ENCODE measurements around the gene RCAN2. TPM values are rescaled to one million over a fixed set of nuclear protein-coding genes. Genes with fewer than 3 reads are reported as not detected.

Gene RCAN2
- total RNA-seq, 2 experiments from 2014 or later: 0.57 to 0.91 TPM

DNA sequence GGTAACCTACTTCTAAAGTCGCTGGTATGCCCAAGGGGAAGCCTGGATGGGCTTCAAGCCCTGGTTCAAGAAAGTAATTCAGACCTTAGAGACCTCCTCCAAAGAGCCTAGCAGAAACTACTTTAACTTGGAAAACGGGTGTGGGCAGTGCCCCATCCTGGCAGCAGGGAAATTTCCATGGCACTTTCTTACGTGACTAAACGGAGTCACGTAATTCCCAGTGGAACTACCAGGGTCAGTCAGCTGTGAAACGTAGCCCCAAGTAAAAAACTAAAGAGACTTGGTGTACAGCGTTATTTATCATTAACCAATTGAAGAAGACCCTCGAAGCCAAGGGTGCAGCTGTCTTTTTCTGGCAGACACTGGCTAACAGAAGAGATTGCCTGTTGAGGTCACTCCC is 114.0 kb downstream of the RCAN2 start:
- DNase-seq: no peak
- ATAC-seq: no peak
- no peaks in the 10 kb centered on the region for H3K9me3 Mint-ChIP-seq (ENCODE audit: low read depth)
- intact Hi-C loops (cut with DNase I, micrococcal nuclease): no loop called here
- ChIA-PET POLR2A (no interaction called here), CTCF (no interaction called here)
- H3K4me1 Mint-ChIP-seq: no peaks in the 10 kb centered on the region
- peaks cover 5% of the 10 kb centered on the region for H3K27me3 Mint-ChIP-seq
- H3K27ac Mint-ChIP-seq: no peak overlapping the region
- H3K4me3 Mint-ChIP-seq: no peak overlapping the region
- no peaks in the 10 kb centered on the region for H3K36me3 Mint-ChIP-seq (ENCODE audit: low read depth)

DNA sequence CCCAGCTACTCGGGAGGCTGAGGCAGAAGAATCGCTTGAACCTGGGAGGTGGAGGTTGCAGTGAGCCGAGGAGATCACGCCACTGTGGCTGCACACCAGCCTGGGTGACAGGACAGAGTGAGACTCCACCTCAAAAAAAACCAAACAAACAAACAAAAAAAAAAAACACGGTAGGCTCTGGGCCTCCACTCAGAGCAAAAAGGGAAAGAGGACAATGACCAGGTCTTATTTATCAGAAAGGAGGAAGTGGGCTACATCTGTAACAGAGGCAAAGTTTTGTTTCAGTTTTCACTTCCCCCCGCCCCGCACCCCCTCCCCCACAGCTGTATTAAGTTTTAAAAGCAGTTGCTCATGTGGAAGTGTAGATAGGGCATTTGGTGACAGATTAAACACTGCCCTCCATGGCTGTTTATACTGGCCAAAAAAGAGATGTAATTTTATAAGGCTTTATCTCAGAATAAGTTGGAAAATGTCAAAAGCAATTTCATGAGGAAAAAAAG is 114.6 kb downstream of the RCAN2 start:
- Mint-ChIP-seq H3K27me3 (peaks cover 5% of the 10 kb centered on the region), H3K9me3 (ENCODE audit: low read depth) (no peaks in the 10 kb centered on the region), H3K36me3 (ENCODE audit: low read depth) (no peaks in the 10 kb centered on the region), H3K4me3 (no peak overlapping the region), H3K4me1 (no peaks in the 10 kb centered on the region), H3K27ac (no peak overlapping the region)
- ChIA-PET CTCF (no interaction called here), POLR2A (no interaction called here)
- DNase-seq (no peak), ATAC-seq (no peak)
- intact Hi-C loops (cut with DNase I, micrococcal nuclease): no loop called here

DNA sequence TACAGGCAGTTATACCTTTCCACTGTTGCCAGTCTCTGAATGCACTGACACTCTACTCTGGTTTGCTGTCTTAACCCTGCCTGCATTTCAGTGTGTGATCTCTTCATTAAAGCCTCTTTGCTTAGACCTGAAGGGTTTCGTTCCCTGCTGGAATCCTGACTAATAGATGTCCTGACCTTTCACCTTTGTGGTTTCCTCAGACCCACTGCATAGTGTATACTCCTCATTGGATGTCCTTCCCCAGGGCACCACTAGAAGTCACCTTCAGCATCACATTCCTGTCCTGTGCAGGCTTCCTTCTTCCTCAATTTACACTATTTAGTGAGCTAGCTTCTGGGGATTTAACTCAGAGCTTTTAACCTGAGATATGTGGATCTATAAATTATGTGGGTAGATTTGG is 120.6 kb downstream of the RCAN2 start:
- intact Hi-C loops (cut with DNase I, micrococcal nuclease): no loop called here
- ChIA-PET POLR2A (no interaction called here), CTCF (interaction anchor here (0.6 kb wide), 1 partner anchor 522 kb away, joined by 4 read pairs; no protein-coding TSS in a partner anchor)
- Mint-ChIP-seq H3K27ac (no peak overlapping the region), H3K4me1 (no peaks in the 10 kb centered on the region), H3K27me3 (peaks cover 3% of the 10 kb centered on the region), H3K36me3 (ENCODE audit: low read depth) (no peaks in the 10 kb centered on the region), H3K4me3 (no peak overlapping the region), H3K9me3 (ENCODE audit: low read depth) (no peaks in the 10 kb centered on the region)
- ATAC-seq (no peak), DNase-seq (no peak)

DNA sequence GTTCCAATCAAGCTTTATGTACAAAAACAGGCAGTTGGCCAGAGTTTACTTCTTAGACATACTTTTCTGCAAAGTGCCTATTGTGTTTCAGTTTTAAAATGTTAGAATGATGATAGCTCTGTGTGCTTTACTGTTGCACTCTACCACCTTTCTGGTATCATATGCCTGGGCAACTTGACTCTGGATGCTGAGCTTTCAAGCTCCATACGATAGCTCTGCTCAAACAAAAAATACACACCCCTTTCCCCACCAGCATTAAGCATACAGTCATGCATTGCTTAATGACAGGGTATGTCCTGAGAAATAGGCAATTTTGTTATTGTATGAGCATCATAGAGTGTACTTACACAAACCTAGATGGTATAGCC is 123.1 kb downstream of the RCAN2 start:
- ATAC-seq (no peak), DNase-seq (no peak)
- Mint-ChIP-seq H3K27me3 (peaks cover under 1% of the 10 kb centered on the region), H3K4me1 (no peaks in the 10 kb centered on the region), H3K9me3 (ENCODE audit: low read depth) (no peaks in the 10 kb centered on the region), H3K27ac (no peak overlapping the region), H3K36me3 (ENCODE audit: low read depth) (no peaks in the 10 kb centered on the region), H3K4me3 (no peak overlapping the region)
- intact Hi-C loops (cut with DNase I, micrococcal nuclease): no loop called here
- POLR2A ChIA-PET: no interaction called here
- CTCF ChIA-PET: interaction anchor here (0.7 kb wide), 1 partner anchor 14 kb away, joined by 4 read pairs; no protein-coding TSS in a partner anchor

DNA sequence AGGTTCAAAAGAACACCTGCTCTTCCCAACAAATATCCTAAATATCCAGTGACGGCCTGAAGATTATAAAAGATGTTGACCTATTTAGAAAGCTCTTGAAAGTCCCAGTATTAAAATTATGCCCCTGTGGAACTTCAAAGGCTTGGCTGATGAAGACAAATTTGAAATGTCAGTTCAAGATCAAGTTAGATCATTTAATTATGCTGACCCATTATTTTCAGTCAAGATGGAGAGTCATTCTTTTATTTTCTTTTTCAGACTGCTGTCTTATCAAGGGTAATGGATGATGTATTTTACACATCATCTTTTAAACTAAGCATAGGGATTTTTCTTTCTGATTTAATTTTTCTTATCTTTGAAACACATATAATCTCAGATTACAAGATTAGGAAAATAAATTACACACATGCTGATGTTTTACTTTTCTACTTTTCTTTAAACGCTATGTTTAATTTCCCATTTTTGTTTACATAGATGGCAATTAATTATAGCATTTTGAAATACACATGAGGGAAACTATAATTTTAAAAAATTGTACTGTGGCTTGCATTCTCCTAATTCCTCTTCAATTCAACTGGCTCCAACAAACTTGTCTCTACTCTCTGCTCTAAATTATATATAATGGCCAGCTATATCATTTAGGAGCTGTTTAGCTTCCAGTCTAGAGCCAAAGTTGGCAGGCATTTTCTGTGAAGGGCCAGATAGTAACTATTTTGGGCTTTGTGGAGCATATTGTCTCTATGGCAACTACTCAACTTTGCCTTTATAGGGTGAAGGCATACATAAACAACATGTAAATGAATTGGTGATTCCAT is 123.7 kb downstream of the RCAN2 start:
- POLR2A ChIA-PET: no interaction called here
- CTCF ChIA-PET: interaction anchor here (0.7 kb wide), 1 partner anchor 13 kb away, joined by 4 read pairs; no protein-coding TSS in a partner anchor
- Mint-ChIP-seq H3K4me1 (no peaks in the 10 kb centered on the region), H3K36me3 (ENCODE audit: low read depth) (no peaks in the 10 kb centered on the region), H3K27ac (no peak overlapping the region), H3K9me3 (ENCODE audit: low read depth) (no peaks in the 10 kb centered on the region), H3K27me3 (peaks cover 2% of the 10 kb centered on the region), H3K4me3 (no peak overlapping the region)
- no peak for ATAC-seq
- DNase-seq: no peak
- intact Hi-C loops (cut with DNase I, micrococcal nuclease): no loop called here

DNA sequence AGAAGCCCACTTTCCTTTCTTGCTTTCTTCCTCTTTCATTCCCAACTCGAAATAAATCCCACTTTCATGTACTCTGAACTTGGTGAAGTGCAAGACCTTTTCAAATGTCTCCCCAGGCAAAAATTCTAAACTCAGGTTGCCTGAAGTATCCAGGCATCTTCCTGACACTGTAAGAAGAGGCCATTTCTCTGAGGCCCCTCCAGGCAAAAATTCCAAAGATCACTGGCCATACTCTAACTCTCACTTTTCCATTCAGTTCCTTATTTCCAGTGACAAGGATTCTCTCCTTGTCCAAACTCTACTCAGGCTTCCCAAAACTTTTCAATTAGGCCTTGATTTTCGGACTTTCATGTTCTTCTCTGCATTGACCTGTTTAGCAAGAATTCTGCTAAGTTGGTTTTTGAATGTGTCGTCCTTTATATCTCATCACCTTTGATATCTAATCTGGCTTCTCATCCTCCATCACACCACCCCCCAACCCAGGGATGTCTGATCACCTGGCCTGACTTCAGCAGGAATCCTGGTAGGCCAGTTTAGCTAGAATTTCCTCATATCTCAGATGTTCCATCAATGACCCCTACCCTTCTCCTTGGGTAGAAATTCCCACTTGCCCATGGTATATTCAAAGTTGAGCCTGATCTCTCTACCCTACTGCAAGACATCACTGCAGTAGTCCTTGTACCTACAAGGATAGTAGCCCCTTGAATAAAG is 124.9 kb downstream of the RCAN2 start:
- ChIA-PET CTCF (no interaction called here), POLR2A (no interaction called here)
- no peak for ATAC-seq
- H3K4me1 Mint-ChIP-seq: no peaks in the 10 kb centered on the region
- peaks cover 2% of the 10 kb centered on the region for H3K27me3 Mint-ChIP-seq
- H3K27ac Mint-ChIP-seq: no peak overlapping the region
- H3K4me3 Mint-ChIP-seq: no peak overlapping the region
- intact Hi-C loops (cut with DNase I, micrococcal nuclease): no loop called here
- H3K9me3 Mint-ChIP-seq (ENCODE audit: low read depth): no peaks in the 10 kb centered on the region
- no peak for DNase-seq
- H3K36me3 Mint-ChIP-seq (ENCODE audit: low read depth): no peaks in the 10 kb centered on the region

DNA sequence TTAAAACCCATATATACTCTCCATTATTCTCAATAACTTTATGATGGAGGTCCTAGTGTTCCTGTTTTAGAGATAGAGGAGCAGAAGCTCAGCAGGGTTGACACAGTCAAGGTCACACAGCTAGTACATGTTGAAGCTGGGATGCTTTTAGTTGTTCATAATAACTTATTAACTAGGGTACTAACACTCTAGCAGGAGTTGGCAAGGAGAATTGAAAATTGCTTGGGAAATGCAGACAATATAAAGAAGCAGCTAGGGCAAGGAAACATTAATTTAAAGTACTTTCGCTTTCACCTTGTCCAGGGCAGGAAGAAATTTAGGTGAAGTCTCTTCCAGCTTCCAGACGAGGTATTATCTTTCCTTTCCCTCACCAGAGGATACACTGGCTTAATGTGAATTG is 133.7 kb downstream of the RCAN2 start:
- no peak for ATAC-seq
- Mint-ChIP-seq H3K27ac (no peak overlapping the region), H3K27me3 (peaks cover under 1% of the 10 kb centered on the region), H3K36me3 (ENCODE audit: low read depth) (no peaks in the 10 kb centered on the region), H3K4me3 (no peak overlapping the region), H3K4me1 (no peaks in the 10 kb centered on the region), H3K9me3 (ENCODE audit: low read depth) (no peaks in the 10 kb centered on the region)
- CTCF ChIA-PET: no interaction called here
- no peak for DNase-seq
- intact Hi-C loops (cut with DNase I, micrococcal nuclease): no loop called here
- POLR2A ChIA-PET: no interaction called here

DNA sequence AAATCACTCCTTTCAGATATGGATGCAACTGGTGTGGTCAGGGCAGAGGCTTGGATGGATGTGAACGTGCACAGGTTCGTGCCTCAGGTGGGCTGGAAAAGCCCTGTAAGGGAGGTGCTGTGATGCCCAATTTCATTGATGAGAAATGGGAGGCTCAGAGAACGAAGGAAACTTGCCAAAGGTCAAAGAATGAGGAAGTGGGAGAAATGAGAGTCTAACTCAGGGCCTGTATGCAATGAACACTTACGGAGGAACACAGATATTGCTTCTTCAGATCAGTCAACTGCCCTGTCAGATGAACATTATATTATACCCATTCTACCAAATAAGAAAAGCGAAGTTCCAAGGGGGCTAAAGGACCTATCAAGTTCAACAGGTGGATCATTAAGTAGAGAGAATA is 134.7 kb downstream of the RCAN2 start:
- intact Hi-C loops (cut with DNase I, micrococcal nuclease): no loop called here
- Mint-ChIP-seq H3K9me3 (ENCODE audit: low read depth) (no peaks in the 10 kb centered on the region), H3K4me1 (no peaks in the 10 kb centered on the region), H3K27me3 (peaks cover 2% of the 10 kb centered on the region), H3K4me3 (no peak overlapping the region), H3K27ac (no peak overlapping the region), H3K36me3 (ENCODE audit: low read depth) (no peaks in the 10 kb centered on the region)
- DNase-seq: no peak
- ChIA-PET CTCF (no interaction called here), POLR2A (no interaction called here)
- ATAC-seq: no peak

DNA sequence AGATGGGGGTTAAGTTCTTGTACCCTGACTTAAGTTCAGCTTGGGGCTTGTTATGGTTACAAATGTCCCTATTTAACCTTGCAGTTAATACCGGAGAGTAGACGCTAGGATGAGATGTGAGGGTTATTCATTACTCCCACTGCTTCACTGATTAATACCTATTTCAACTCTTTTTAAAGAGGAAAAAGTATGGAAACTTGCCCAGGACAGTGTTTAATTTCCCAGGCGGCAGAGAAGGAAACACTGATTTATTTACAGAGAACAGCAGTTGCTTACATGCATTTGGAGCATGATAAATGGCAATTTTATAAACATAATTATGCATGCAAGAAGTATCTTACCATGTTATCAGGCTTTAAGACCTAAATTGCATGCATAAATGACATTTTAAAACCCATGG is 137.7 kb downstream of the RCAN2 start:
- ChIA-PET CTCF (no interaction called here), POLR2A (no interaction called here)
- Mint-ChIP-seq H3K9me3 (ENCODE audit: low read depth) (no peaks in the 10 kb centered on the region), H3K36me3 (ENCODE audit: low read depth) (no peaks in the 10 kb centered on the region), H3K27me3 (peaks cover 8% of the 10 kb centered on the region), H3K4me1 (no peaks in the 10 kb centered on the region), H3K27ac (no peak overlapping the region), H3K4me3 (no peak overlapping the region)
- DNase-seq (no peak), ATAC-seq (no peak)
- intact Hi-C loops (cut with DNase I, micrococcal nuclease): no loop called here

DNA sequence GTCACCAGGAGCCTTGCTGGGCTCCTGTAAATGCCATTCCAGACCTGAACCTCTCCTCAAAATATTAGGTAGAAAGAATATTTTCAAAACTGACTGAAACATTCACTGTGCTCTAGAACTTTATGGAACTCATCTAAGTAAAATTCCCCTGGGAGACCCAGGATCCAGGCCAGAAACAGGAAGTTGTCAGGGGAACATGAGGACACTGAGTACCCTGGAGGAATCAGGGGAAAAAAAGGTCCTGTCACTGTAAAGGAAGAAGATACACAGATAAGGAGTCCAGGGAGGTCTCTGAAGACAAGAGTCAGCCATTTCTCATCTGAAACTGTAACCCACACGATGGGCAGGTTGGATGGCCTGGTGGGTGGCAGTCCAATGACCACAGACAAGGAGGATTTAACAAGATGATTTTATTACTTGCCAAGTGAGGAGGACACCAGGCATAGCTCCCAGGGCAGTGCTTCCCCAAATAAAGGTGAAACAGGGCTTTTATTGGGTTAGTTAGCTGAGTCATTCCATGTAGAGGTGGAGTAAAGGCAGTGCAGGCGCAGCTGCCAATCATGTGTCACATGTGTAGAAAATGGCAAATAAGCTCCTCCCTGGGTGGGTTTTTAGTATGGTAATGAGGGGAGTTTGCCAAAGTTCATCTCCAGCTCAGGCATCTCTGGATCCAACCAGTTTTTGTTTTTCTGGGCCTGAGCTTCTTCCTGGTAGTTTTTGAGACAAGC is 138.5 kb downstream of the RCAN2 start:
- Mint-ChIP-seq H3K27me3 (peaks cover 12% of the 10 kb centered on the region), H3K36me3 (ENCODE audit: low read depth) (no peaks in the 10 kb centered on the region), H3K4me1 (no peaks in the 10 kb centered on the region), H3K27ac (no peak overlapping the region), H3K4me3 (no peak overlapping the region), H3K9me3 (ENCODE audit: low read depth) (no peaks in the 10 kb centered on the region)
- POLR2A ChIA-PET: no interaction called here
- DNase-seq (no peak), ATAC-seq (peak; percentile 47)
- intact Hi-C loops (cut with DNase I, micrococcal nuclease): no loop called here
- CTCF ChIA-PET: no interaction called here

DNA sequence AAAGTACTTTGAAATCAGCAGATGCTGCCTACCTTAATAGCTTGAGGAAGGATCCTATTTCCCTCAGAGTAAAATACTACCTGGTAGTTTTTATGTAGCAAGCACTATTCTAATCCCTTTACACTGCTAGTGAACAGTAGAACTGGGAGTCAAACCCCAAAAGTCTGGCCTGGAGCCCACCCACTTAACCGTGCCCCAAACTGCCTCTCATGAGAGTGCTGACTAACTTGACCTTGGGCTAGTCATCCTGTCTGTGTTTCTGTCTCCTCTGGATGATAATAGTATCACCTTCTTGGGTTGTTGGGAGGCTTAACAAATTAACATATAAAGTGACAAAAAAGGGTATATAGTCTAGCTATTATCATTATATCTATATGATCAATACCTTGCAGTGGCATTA is 140.5 kb downstream of the RCAN2 start:
- H3K27ac Mint-ChIP-seq: no peak overlapping the region
- H3K4me3 Mint-ChIP-seq: no peak overlapping the region
- ATAC-seq (no peak), DNase-seq (no peak)
- ChIA-PET CTCF (interaction anchor here (0.9 to 1.2 kb wide), 2 partner anchors 10 to 260 kb away, joined by 3 read pairs; no protein-coding TSS in a partner anchor), POLR2A (no interaction called here)
- intact Hi-C loops (cut with DNase I, micrococcal nuclease): no loop called here
- no peaks in the 10 kb centered on the region for H3K36me3 Mint-ChIP-seq (ENCODE audit: low read depth)
- H3K27me3 Mint-ChIP-seq: peaks cover 12% of the 10 kb centered on the region
- H3K9me3 Mint-ChIP-seq (ENCODE audit: low read depth): no peaks in the 10 kb centered on the region
- no peaks in the 10 kb centered on the region for H3K4me1 Mint-ChIP-seq

DNA sequence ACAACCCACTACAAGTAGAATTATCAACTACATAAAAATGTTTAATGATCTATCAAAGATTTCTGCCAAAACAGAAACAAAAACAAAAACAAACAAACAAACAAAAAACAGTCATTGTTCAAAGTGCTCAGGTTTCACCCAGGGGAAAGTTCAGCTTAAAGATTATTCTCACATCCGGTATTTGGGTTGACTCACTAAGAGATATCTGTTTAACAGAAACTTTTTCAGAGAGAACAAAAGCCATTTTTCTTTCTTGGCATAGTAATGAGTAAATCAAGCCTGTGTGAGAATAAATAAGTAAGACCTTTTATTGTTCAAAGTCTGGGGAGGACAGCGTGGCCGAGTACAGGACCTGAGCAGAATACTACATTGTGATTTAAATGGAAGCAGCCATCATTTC is 143.6 kb downstream of the RCAN2 start:
- DNase-seq (no peak), ATAC-seq (no peak)
- intact Hi-C loops (cut with DNase I, micrococcal nuclease): no loop called here
- Mint-ChIP-seq H3K9me3 (ENCODE audit: low read depth) (no peaks in the 10 kb centered on the region), H3K4me3 (no peak overlapping the region), H3K36me3 (ENCODE audit: low read depth) (no peaks in the 10 kb centered on the region), H3K27me3 (peaks cover 15% of the 10 kb centered on the region), H3K4me1 (no peaks in the 10 kb centered on the region), H3K27ac (no peak overlapping the region)
- POLR2A ChIA-PET: no interaction called here
- CTCF ChIA-PET: no interaction called here
